CD4-positive, alpha-beta T cell treated with Interleukin-17A for 1 hour (primary cell): Measurements from ENCODE around the gene SLIT3.

ENCODE experiments used
- DNase-seq: peaks from one replicate; pipeline ENCODE4 v3.0.0-alpha.2; 2020

The SLIT3 gene

DNA sequence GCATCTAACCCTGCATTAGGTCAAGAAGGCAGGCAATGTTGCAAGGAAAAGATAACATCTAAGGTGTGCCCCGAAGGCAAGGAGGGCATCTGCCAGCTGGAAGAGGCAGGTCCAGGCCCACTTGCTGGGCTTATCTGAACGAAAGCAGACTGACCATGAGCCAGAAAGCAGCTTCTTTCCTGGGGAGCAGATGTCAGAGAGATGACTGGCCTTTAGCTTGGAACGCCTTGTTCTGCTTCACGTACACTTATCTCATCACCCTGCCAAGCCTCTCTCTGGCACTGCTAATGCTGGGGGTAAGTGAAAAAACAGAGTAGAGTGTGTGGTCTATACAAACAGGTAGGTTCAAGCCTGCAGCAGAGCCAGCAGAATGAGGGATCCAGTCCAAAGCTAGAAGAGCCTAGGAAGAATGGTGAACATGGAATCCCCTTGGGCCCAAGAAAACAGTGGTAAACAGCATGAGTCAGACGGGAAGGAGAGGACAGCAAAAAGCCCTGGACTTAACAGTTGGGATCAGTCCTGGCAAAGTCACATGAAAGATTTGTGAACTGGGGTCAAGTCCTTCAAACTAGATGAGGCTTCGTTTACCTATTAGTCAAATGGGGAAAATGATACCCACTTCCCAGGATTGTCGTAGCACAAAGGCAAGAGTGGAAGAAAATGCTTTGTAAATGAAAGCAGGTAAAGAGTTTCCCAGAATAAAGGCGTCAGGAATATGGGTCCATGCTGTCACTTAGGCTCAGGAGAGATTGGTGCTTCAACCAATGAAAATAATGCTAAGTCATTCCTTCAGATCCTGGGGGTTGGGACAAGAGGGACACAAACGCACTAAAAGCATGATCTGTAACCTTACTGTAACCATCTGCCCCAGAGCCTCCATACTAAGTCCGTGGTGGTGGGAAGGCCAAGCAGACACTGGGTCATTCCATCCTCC is 200.9 kb downstream of the SLIT3 start:
- no peak for DNase-seq

DNA sequence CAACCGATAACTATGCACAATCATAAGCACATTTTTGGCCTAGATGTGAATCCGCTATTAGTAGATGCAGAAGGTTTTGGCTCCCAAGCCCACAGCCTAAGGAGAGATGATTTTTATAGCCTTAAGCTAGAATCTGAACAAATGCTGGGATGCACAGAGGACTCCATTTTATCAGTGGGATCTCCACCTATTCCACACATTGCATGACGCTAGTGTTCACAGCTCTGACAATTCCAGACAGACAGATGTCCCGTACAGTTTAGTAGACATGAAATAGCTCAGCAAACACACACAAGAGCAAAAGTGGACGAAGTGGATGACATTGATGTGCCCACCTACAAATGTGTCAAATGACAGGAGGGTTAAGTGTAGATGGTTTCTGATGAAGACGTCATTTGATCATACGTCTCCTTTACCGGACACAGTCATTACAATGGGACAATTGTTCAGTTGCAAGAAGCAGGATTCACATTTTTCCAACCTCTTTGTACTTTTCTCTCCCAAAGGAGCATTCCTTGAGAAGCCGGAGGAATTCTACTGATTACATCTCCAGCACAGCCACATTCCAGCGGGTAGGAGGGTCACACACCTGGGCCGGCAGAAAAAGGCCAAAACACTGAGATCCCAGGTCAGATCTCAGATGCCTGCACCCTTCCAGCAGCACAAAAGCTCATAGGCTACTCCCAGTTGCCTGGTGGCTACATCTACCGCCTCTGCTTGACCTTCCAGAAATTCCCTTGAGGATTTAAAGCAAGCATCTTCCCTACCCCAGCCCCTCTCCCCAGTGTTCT is 202.4 kb downstream of the SLIT3 start:
- no peak for DNase-seq

DNA sequence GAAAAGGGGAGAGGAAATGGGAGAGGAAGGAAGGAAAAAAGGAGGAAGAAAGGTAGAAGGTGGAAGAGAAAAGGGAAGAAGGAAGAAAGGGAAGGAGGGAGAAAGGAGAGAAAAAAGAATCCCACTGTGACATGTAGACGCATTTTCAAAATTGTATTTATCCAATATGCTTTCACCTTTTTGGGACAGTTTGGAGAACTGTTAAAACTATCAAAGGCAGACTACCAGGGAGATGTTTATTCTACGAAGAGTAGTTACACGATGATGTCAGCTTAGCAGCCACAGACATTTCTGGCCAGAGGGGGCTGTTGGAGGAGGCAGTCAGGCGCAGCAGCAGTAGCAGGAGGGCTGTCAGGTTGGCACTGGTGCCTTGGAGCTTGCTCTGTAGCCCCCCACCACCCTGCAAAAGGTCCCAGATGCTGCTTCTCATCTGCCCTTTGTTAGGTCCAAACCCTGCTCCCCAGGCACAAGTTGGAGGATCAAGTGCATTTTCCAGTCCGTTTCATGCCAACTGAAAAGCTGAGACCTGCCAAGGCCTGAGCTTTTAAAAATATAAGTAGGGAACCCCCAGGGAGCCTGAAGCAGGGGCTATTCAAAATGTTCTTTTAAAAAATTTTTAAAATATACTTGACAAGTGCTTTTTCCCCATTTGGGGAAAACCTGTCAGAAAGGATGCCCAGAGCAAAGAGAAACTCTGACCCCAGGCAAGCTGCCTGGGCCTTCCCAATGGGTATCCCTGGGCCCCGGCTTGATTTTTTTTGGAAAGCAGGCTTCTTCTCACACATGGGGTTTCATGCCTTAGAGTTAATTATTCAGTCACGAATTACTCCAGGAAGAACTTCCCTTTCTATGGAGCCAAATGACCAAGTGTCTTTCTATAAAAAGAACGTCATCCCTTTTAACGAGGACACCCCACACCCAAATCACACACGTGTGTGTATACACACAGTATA is 203.3 kb downstream of the SLIT3 start:
- no peak for DNase-seq

DNA sequence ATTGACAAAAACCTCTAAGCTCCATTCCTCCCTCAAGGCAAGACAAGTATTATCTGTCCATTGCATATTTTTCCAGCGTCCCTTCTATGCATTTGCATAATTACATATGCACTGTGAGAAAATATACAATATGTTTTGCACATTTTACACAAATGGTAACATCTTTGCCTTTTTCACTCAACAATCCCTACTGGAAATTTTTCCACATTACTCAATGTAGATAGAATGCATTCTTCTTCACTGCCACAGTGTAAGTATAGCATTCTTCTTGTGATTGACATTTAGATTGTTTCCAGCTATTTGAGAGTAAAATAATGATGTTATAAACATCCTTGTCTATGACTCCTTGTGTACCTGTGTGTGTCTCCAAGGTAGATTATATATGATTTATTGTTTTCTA is 205.0 kb downstream of the SLIT3 start:
- no peak for DNase-seq

DNA sequence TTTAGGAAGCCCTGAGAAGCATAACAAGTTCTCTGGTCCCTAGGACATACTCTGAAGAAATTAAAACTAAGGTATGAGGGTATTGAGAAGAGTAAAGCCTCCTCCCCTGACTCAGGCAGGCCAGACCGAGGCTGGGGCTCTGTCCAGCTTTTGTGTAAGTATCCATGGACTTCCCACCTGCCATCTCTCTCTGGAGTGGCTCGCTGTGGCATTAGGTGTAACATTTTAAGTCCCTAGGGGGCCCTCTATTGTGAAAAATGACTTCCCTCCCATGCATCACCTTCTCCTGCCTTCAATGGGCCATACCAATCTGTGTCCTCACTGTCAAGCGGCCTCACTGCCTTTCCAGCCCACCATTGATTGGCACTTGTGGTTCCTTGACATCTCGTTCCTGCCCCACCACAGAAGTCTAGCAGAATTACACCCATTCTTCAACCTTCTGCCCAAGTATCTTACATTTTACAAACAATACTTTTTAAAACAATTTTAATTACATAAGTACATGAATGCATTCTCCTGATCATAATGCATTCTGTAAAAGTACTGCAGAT is 205.5 kb downstream of the SLIT3 start:
- no peak for DNase-seq

DNA sequence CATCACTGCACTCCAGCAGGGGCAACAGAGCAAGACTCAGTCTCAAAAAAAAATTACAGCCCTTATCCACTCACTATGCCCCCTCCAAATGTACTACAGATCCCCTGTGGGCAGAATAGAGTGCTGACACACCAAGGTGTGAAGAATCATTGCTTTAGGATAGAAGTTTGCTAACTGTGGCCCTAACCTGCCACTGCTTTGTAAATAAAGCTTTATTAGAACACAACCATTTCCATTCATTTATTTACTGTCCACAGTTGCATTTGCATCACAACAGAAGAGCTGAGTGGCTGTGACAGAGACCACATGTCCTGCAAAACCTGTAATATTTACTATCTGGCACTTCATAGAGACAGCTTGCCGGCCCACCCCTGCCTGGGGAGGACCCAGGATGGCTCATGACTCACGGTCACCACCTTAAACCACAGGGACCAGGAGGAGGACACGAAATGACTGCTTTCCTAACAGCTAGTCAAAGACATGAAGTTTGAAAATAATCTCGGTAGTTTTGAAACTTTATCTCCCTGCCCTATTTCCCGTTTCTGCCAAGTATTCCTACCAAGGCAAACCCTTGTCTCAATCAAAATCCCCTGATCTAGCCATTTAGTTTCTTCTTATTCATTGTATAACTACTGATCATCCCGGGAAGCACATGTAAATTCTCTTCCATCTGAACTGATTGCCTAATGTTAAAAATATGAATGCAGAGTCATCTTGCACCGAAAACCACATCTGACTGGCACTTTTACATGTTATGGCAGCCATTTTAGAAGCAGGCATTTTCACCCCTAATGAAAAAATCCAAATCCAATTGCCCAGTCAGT is 206.1 kb downstream of the SLIT3 start:
- no peak for DNase-seq

DNA sequence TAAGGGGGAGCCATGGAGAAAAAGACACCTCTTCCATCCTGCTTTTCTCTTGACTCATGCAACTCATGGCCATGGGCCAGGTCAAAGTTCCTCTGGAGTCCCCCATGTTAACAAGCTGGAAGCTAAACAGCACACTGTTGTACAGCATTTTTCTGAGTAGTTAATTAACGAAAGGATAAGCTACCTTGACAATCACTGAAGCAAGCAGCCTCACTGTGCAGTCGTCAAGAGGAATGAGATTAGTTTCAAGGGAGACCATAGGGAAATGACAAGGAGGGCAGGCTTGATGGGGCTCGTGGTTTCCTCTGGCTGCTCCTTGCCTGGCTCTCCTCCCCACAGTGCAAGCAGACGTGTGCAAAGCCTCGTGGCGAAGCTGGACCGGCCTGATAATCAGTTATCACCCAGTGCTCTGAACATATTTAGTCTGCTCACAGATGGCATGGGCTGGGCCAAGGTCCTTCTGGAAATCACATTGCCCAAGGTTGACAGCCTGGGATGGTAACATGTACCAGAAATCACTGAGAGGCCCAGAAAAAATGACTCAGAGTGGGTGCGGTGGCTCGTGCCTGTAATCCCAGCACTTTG is 209.5 kb downstream of the SLIT3 start:
- no peak for DNase-seq

DNA sequence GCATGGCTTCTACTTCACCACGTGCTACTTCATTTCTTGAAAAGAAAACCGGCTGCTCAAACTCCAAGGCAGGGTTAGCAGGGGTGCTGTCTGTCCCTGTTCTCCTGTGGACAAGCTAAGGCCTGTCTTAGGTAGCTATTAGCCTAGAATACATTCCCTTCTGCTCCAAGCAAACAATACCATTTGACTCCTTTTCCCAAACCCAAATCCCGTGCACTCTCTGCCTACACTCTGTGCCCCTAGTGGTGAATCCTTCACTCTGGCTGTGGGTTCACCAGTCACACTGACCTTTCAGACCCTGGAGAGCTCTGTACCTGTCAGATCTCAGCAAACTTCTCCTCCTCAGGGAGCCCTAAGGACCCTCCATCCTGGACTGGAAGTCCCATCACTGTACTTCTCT is 211.6 kb downstream of the SLIT3 start:
- no peak for DNase-seq

DNA sequence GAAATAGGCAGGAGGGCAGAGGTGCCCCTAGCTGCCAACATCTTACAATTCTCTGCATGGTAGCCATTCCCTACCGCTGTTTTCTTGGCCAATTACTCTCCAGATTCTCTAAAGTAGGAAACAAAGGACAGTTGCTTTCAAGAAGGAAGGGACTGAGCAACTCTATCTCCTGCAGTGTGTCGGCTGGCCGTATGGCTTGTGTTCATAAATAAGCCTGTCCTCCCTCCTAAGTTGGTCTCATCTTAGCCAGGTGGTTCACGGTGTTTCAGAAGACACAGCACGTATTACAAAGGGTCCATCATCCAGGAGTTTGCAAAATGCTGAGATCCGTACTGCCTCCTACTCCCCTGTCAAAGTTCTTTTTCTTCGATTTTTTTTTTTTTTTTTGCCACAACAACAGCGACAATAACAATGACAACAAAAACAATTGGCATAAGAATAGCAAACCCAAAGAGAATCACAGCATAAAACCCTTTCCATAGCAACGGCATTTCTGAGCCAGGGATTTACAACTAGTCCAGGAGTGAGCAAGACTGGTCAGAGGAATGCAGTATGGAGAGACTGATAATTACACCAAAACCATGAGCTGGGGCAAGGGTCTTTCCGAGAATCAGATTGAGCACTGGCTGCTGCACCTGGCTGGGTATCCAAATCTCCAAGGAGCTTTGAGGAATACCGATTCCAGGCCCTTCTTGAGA is 212.8 kb downstream of the SLIT3 start:
- no peak for DNase-seq

DNA sequence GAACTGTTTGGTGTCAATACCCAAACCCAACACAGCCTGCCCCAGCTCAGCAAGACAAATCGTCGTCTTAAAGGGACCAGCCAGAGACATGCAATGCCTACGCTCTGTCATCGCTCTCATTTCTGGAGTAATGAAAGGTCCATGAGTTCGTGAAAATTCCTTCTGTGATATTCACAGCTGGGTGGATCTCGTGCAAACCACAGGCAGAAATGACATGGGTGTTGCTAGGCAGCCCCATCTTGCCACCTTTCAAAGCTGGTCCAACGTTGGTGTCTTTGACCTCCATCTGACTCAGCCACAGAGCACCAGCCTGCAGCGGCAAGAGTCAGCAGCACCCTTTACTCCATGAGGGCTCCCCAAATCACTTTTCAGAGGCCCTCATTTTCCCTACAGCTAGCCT is 215.3 kb downstream of the SLIT3 start:
- DNase-seq, result no peak

DNA sequence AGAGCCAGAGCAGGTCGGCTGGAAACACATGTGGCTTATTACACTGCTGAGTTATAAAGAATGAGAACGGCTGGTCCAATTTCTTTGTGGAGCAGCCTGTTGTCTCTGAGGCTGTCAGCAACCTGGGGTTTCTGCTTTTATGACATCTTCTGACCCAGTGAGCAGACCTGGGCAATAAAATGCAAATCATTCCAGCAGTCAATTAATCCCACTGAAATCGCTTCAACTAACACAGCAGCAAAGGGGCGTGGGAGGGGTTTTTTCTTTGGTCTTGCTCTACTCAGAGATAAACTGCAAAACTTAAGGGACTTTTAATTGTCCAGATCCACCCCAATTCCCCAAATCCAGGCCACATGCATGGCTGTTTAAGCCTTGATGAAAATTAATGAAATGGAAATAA is 215.7 kb downstream of the SLIT3 start:
- no peak for DNase-seq

DNA sequence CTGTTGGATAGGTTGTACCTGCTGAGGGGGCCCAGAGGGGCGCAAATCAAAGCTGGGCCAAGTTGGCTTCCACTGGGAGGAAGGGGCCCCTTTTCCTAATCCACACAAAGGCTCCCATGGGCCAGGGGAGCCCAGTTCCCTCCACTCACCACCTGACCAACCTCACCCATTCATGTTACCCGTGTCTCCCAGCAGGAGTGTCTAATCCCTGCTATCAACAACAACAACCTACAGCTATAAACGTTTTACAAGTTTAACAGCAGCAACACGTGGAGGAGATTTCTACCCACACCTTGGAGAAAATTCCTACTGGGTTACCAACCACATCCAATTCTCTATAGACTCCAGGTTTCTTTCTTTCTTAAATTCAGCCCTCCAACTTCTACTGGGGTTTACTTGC is 216.2 kb downstream of the SLIT3 start:
- no peak for DNase-seq

DNA sequence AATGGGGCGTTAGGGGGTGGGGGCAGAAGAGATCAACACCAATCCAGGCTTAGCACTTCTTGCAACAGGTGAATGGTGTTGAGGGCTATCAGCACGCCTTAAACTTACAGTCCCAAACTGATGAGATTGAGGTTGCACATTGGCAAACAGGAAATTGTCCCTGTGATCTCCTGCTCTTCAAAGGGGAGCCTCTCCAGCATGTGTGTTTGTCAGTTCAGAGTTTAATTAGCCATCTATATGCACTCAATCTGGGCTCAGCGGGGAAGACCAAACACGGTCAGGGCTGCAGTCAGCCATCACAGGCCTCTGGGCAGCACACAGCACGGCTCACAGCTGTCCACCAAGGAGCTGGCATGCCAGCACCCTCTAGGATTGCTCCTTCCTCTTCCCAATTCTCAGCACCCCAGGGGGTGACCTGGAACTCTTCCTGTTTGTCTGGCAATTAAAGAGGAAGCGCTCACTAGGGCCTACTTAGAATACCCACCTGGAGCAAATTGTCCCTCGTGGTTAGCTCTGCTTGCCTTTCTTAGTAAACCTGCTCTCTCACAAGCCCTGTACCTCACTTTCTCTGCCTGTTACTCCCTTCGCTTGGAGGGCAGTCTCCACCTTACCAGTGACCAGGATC is 217.4 kb downstream of the SLIT3 start:
- no peak for DNase-seq

DNA sequence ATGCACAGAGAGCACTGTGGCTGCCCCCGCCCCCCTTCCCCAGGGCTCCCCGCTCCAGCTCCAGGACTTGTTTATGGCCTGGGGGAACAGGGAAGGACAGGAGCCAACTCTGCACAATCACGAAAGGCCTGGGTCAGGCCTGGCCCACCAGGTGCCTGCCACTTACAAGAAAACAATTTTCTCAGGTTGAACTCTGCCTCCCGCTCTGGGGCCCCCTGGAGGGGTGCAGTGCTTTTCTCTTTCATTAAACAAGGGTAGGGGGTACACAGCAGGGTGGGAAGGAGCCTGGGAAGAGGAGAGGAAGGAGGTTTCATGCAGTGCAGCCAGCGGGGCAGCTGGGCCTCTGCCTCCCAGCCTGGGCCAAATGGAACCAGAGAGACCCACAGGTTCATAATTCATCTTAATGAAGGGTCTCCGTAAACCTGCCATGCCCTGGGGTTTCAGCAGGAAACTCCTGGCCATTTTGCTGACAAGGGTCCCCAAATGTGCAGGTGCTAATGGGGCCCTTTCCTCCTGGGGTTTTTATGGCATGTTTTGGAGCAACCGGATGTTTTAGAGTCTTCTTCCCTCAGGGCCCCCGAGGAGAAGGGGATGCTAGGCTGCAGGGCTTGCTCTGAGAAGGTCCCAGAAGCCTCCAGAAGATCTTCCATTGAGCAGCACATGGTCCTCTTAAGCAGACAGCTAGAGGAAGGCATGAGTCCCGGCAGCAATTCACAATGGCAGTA is 219.8 kb downstream of the SLIT3 start:
- no peak for DNase-seq

DNA sequence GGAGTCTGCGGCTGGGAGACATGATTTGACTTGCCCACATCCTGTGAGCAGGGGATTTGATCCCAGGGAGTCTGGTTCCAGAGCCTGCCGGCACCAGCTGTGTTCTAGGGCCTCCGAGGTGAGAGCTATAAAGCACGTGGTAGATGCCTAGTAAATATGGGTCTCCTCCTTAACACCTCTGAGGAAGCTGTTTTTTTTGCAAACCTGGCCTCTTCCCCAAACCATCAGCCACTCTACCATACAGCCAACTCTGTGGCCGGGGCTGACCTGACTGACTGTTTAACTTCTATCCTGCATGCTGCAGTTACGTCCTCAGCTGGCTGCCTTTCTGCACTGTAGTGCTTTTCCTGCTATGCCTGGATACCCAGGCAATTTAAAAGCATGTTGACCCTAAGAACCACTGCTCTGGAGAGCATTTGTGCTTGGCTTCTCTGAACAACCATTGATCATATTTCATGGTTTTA is 220.5 kb downstream of the SLIT3 start:
- DNase-seq, result no peak

DNA sequence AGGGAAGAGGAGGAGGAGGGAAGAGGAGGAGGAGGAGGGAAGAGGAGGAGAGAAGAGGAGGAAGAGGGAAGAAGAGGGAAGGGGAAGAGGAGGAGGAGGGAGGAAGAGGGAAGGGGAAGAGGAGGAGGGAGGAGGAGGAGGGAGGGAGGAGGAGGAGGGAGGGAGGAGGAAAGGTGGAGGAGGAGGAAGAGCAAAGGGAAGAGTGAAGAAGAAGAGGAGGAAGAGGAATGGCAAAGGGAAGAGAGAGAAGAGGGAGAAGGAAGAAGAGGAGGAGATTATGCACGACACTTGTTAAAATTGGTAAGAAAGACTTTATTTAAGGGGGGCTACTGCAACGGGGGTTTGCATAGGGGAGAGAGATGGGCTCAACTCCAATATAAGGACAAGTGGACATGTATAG is 221.2 kb downstream of the SLIT3 start:
- DNase-seq, result no peak

DNA sequence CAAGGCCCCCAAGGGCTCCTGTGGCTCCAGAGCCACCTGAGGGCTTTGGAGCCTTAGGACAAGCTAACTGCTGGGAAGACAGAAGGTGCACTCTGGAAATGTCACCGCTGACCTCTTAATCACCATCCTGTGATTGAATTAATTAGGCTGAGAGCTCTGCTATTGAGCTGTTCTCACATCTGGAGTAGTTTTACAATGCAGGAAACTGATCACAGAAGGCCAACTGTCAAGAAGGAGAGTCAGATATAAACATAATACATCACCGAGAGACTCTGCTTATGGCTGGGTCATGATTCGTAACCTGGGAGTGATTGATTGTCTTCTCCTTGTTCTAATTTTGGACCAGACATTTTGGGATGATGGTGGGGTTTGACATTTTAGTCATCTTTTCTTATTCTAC is 226.1 kb downstream of the SLIT3 start:
- DNase-seq, result no peak

DNA sequence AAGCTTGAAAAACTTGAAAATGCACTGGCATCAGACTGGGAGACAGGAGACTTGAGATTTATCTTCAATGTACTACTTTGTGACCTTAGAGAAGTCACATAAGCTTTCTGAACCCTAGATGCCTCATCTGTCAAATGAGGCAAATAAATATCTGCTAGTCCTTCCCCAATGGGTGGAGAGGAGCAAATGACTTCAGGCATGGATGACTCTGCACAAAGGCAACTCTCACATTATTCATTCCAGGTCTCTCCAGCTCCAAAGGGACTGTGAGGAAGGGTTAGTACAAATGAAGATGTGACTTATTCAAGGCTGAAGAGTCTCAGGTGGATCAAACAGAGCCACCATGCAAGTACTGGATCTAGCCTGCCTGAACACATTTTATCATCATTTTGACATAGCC is 228.7 kb downstream of the SLIT3 start:
- no peak for DNase-seq

DNA sequence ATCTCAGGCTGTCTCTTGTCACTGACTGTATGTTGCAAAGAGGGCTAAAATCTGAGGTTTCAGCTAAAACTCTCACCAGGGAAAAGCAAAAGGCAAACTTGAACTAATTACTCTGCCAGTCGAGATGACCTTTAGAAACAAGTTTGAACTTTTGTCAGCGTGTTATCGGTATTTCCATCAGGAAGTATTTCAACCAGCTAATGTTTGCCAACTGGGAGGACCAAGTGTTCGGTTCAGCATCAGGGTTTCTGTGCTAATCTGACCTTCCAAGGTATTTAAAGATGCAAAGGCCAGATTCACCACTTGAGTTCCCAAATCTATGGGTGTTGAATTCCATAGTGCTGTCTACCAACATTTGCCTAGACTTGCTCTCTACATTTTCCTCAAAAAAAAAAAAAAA is 230.5 kb downstream of the SLIT3 start:
- no peak for DNase-seq
